Measurements from ENCODE around the gene EFHD1. TPM values are rescaled to one million over a fixed set of nuclear protein-coding genes. Genes with fewer than 3 reads are reported as not detected.

EFHD1 gene
- total RNA-seq, 1 experiment from 2014 or later, result 0.07 TPM

DNA sequence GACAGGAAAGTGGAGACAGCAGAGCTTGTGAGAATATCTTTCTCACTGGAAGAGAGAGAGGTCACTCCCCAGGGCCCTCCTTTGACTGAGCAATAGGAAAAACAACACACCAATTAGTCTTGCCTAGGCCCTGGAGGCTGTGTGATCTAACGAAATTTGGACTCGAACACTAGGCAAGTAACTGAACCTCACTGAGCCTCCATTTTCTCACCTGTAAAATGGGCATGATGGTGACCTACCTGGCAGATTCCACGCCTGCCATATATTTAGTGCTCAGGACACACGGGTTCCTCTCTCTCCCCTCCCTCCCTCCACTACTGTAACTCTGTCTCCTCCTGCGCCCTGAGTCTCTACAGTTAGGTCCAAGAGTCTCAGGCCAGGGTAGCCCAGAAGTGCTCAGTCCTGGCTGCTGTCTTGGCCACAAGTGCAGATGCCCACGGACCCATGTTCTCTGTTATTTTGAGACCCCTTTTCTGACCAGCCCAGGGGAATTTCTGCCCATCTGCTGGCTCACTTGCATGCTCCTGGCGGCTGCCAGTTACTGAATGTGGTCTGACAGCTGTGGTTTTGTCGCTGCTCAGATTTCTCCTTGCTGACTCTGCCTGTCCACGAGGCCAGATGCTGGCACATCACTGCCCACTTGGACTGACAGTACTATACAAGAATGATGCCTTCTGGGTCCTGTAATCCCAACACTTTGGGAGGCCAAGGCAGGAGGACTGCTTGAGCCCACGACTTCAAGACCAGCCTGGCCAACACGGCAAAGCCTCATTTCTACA lies 54.2 kb downstream of the EFHD1 start:
- Histone ChIP-seq H3K4me1 (ENCODE audit: insufficient read depth, low read length) (no peaks in the 10 kb centered on the region), H3K9me2 (replicated peaks; ENCODE audit: low read length) (no peaks in the 10 kb centered on the region), H3K27ac (ENCODE audit: low read length) (no peak overlapping the region), H3K27me3 (ENCODE audit: low read length) (peaks cover 4% of the 10 kb centered on the region; the same call in 1 of the 2 replicates), H3K4me2 (ENCODE audit: low read length) (no peak overlapping the region), H3F3A (ENCODE audit: low read length, unreplicated experiment) (no peaks in the 10 kb centered on the region), H4K20me1 (ENCODE audit: low read length) (no peaks in the 10 kb centered on the region), H2AFZ (ENCODE audit: low read length) (no peak overlapping the region), H3K9me3 (ENCODE audit: low read length) (no peaks in the 10 kb centered on the region), H3K79me2 (ENCODE audit: low read length) (no peaks in the 10 kb centered on the region), H3K9ac (ENCODE audit: low read length) (no peak overlapping the region), H3K4me3 (ENCODE audit: low read length) (no peak overlapping the region), H3K36me3 (ENCODE audit: low read depth, low read length) (no peaks in the 10 kb centered on the region)
- TF ChIP-seq EZH2 (IDR thresholded peaks at IDR 0.05; ENCODE audit: low read length, unreplicated experiment) (no peak), EZH2phosphoT487 (IDR thresholded peaks at IDR 0.05; ENCODE audit: borderline replicate concordance, low read length) (no peak)
- TF ChIP-seq, protein P1, sequence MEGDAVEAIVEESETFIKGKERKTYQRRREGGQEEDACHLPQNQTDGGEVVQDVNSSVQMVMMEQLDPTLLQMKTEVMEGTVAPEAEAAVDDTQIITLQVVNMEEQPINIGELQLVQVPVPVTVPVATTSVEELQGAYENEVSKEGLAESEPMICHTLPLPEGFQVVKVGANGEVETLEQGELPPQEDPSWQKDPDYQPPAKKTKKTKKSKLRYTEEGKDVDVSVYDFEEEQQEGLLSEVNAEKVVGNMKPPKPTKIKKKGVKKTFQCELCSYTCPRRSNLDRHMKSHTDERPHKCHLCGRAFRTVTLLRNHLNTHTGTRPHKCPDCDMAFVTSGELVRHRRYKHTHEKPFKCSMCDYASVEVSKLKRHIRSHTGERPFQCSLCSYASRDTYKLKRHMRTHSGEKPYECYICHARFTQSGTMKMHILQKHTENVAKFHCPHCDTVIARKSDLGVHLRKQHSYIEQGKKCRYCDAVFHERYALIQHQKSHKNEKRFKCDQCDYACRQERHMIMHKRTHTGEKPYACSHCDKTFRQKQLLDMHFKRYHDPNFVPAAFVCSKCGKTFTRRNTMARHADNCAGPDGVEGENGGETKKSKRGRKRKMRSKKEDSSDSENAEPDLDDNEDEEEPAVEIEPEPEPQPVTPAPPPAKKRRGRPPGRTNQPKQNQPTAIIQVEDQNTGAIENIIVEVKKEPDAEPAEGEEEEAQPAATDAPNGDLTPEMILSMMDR (conservative IDR thresholded peaks at IDR 0.05; ENCODE audit: low read depth, low read length), result no peak
- POLR2A ChIA-PET (ENCODE audit: unreplicated experiment), result no interaction called here
- CTCF ChIA-PET, result no interaction called here
- DNase-seq, result no peak
- BruUV-seq (replicated peaks), result no TSS peak
- intact Hi-C loops (cut with micrococcal nuclease), result no loop called here
- no peak for ATAC-seq

DNA sequence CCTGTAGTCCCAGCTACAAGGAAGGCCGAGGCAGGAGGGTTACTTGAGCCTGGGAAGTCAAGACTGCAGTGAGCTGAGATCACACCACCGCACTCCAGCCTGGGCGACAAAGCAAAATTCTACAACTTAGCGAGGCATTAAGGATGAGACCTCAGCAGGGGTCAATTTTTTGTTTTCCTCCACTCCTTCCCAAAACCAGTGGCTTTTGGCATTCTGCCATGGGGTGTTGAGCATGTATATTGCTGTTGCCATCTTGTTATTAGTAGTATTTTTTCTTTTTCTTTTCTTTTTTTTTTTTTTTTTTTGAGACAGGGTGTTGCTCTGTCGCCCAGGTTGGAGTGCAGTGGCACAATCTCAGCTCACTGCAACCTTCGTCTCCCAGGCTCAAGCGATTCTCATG lies 54.8 kb downstream of the EFHD1 start:
- Histone ChIP-seq H3K4me1 (ENCODE audit: insufficient read depth, low read length) (no peaks in the 10 kb centered on the region), H3F3A (ENCODE audit: low read length, unreplicated experiment) (no peaks in the 10 kb centered on the region), H3K9me3 (ENCODE audit: low read length) (no peaks in the 10 kb centered on the region), H3K79me2 (ENCODE audit: low read length) (no peaks in the 10 kb centered on the region), H3K9me2 (replicated peaks; ENCODE audit: low read length) (no peaks in the 10 kb centered on the region), H4K20me1 (ENCODE audit: low read length) (no peaks in the 10 kb centered on the region), H3K27me3 (ENCODE audit: low read length) (0 out of 2 replicates have a peak, but pooled peaks cover 4% of the 10 kb centered on the region), H3K4me3 (ENCODE audit: low read length) (no peak overlapping the region), H3K9ac (ENCODE audit: low read length) (no peak overlapping the region), H3K27ac (ENCODE audit: low read length) (no peak overlapping the region), H2AFZ (ENCODE audit: low read length) (no peak overlapping the region), H3K4me2 (ENCODE audit: low read length) (no peak overlapping the region), H3K36me3 (ENCODE audit: low read depth, low read length) (no peaks in the 10 kb centered on the region)
- no peak for DNase-seq
- ChIA-PET POLR2A (ENCODE audit: unreplicated experiment) (interaction anchor here (0.6 kb wide), 1 partner anchor 12 kb away, joined by 3 read pairs; no protein-coding TSS in a partner anchor), CTCF (no interaction called here)
- intact Hi-C loops (cut with micrococcal nuclease), result no loop called here
- BruUV-seq (replicated peaks), result no TSS peak
- TF ChIP-seq, protein P1 (conservative IDR thresholded peaks at IDR 0.05; ENCODE audit: low read depth, low read length), result no peak
- TF ChIP-seq EZH2 (IDR thresholded peaks at IDR 0.05; ENCODE audit: low read length, unreplicated experiment) (no peak), EZH2phosphoT487 (IDR thresholded peaks at IDR 0.05; ENCODE audit: borderline replicate concordance, low read length) (no peak)
- ATAC-seq, result no peak
